Smooth muscle cell (in vitro differentiated cells): ENCODE data around the gene KCNJ8. TPM values are rescaled to one million over a fixed set of nuclear protein-coding genes. Genes with fewer than 3 reads are reported as not detected.

Source experiments
- DNase-seq: peaks from one replicate; lab custom pipeline; 2025; ENCODE audit not compliant: unreplicated experiment; lab: John Stamatoyannopoulos, UW
- H2AFZ ChIP-seq: fragments of 200-600 bp; sonication (generic); 2 replicates; pipeline ENCODE4 v1.6.0; 2016; ENCODE audit warnings: antibody characterized with exemption, low read depth, mild to moderate bottlenecking
- H3F3A ChIP-seq: fragments of 200-600 bp; sonication (generic); 2 replicates; pipeline ENCODE4 v1.6.0; 2017; ENCODE audit warnings: antibody characterized with exemption, low read depth
- H3K27ac ChIP-seq: fragments of 200-600 bp; sonication (generic); 2 replicates; pipeline ENCODE4 v1.5.1; 2016; ENCODE audit warnings: low read depth, mild to moderate bottlenecking
- H3K27me3 ChIP-seq: fragments of 200-600 bp; sonication (generic); 2 replicates; pipeline ENCODE4 v1.6.1; 2016; ENCODE audit warnings: low read depth, mild to moderate bottlenecking
- H3K36me3 ChIP-seq: fragments of 200-600 bp; sonication (generic); 2 replicates; pipeline ENCODE4 v1.5.1; 2016; ENCODE audit warnings: low read depth
- H3K4me1 ChIP-seq: fragments of 200-600 bp; sonication (generic); 2 replicates; pipeline ENCODE4 v1.5.1; 2016; ENCODE audit warnings: low read depth
- H3K4me2 ChIP-seq: fragments of 200-600 bp; sonication (generic); 2 replicates; pipeline ENCODE4 v1.6.0; 2016; ENCODE audit warnings: mild to moderate bottlenecking
- H3K4me3 ChIP-seq: fragments of 200-600 bp; sonication (generic); 2 replicates; pipeline ENCODE4 v1.5.1; 2016; ENCODE audit warnings: mild to moderate bottlenecking
- H3K79me2 ChIP-seq: fragments of 200-600 bp; sonication (generic); 2 replicates; pipeline ENCODE4 v1.6.0; 2016; ENCODE audit warnings: low read depth, mild to moderate bottlenecking
- H3K9ac ChIP-seq: fragments of 200-600 bp; sonication (generic); 2 replicates; pipeline ENCODE4 v1.6.0; 2016; ENCODE audit warnings: low read depth
- H3K9me3 ChIP-seq: fragments of 200-600 bp; sonication (generic); replicated peaks from 2 replicates; pipeline ENCODE4 v1.5.1; 2016; ENCODE audit warnings: low read depth
- H4K20me1 ChIP-seq: fragments of 200-600 bp; sonication (generic); 2 replicates; pipeline ENCODE4 v1.6.0; 2016; ENCODE audit warnings: low read depth
- WGBS: methylation state at CpG from one replicate; pipeline ENCODE4 v1.1.7; 2016; ENCODE audit warnings: low lambda C conversion rate; 5-methylcytosine and 5-hydroxymethylcytosine counted together
- polyA plus RNA-seq: library from polyadenylated mRNA; unstranded; fragments of >200 nt; fragmentation: Nextera tagmentation; extraction: Ambion mirVana; gene quantifications from 2 replicates; pipeline ENCODE4 v1.2.1, GENCODE V29; 2016
- total RNA-seq: library from RNA; depleted of rRNA; stranded (reverse); fragments of >200 nt; gene quantifications from 2 replicates; pipeline ENCODE4 v1.2.3, GENCODE V29; 2014
- TF ChIP-seq, protein P1 (sequence below): fragments of 200-600 bp; sonication (generic); IDR thresholded peaks from 2 replicates; pipeline ENCODE4 v1.5.1; 2017; ENCODE audit warnings: borderline replicate concordance, mild to moderate bottlenecking, antibody characterized with exemption; ENCODE audit not compliant: insufficient read depth, poor library complexity, severe bottlenecking

Gene KCNJ8
- total and polyA plus RNA-seq, 2 experiments from 2014 or later: not detected

DNA sequence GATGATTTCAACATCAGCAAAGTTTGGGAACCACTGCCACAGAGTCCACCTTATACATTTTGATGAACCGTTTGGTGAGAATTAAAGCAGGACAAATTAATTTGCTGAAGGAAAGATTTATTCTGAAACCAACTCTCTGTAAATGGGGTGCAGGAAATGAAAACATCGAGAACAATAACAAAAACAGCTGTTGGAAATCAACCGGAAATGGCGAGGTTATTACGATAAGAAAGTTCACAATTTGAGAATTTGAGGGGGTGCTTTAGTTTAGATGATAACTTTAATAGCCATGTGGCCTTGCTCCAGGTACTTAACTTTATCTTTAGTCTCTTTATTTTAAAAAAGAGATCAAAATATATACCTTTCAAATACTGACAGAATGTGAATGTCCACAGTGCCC is 56.7 kb downstream of the KCNJ8 start:
- no peak overlapping the region for H3K9ac ChIP-seq
- no peak for DNase-seq
- no peaks in the 10 kb centered on the region for H3F3A ChIP-seq
- TF ChIP-seq, protein P1, sequence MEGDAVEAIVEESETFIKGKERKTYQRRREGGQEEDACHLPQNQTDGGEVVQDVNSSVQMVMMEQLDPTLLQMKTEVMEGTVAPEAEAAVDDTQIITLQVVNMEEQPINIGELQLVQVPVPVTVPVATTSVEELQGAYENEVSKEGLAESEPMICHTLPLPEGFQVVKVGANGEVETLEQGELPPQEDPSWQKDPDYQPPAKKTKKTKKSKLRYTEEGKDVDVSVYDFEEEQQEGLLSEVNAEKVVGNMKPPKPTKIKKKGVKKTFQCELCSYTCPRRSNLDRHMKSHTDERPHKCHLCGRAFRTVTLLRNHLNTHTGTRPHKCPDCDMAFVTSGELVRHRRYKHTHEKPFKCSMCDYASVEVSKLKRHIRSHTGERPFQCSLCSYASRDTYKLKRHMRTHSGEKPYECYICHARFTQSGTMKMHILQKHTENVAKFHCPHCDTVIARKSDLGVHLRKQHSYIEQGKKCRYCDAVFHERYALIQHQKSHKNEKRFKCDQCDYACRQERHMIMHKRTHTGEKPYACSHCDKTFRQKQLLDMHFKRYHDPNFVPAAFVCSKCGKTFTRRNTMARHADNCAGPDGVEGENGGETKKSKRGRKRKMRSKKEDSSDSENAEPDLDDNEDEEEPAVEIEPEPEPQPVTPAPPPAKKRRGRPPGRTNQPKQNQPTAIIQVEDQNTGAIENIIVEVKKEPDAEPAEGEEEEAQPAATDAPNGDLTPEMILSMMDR: no peak
- H3K4me3 ChIP-seq: no peak overlapping the region
- no peak overlapping the region for H3K4me2 ChIP-seq
- H3K79me2 ChIP-seq: no peaks in the 10 kb centered on the region
- H3K36me3 ChIP-seq: no peaks in the 10 kb centered on the region
- H3K27me3 ChIP-seq: no peaks in the 10 kb centered on the region
- H3K9me3 ChIP-seq: no peaks in the 10 kb centered on the region
- H4K20me1 ChIP-seq: no peaks in the 10 kb centered on the region
- H3K4me1 ChIP-seq: no peaks in the 10 kb centered on the region
- no peak overlapping the region for H2AFZ ChIP-seq
- no peak overlapping the region for H3K27ac ChIP-seq
- 90% methylated on average over 5 of the region's 5 CpGs for WGBS

DNA sequence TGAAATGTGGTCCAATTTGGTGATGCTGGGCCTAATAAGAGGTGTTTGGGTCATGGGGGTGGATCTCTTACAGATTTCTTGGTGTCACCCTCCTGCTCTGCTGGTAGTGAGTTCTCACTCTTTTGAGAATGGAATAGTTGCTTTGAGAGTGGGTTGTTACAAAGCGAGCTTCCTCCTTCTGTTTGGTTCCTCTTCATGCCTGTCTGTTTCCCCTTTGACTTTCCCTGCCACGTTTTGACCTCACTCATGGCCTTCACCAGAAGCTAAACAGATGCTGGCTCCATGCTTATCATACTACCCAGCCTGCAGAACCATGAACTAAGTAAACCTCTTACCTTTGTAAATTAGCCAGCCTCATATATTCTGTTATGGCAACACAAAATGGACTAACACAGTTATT is 59.1 kb downstream of the KCNJ8 start:
- H3K4me1 ChIP-seq: no peaks in the 10 kb centered on the region
- H3F3A ChIP-seq: no peaks in the 10 kb centered on the region
- 71% methylated on average over 2 of the region's 2 CpGs for WGBS
- H3K27ac ChIP-seq: no peak overlapping the region
- no peaks in the 10 kb centered on the region for H3K36me3 ChIP-seq
- TF ChIP-seq, protein P1: no peak
- H3K9me3 ChIP-seq: no peaks in the 10 kb centered on the region
- no peak overlapping the region for H2AFZ ChIP-seq
- H3K9ac ChIP-seq: no peak overlapping the region
- no peaks in the 10 kb centered on the region for H3K79me2 ChIP-seq
- H3K4me3 ChIP-seq: no peak overlapping the region
- H4K20me1 ChIP-seq: no peaks in the 10 kb centered on the region
- no peak overlapping the region for H3K4me2 ChIP-seq
- DNase-seq: no peak
- no peaks in the 10 kb centered on the region for H3K27me3 ChIP-seq

Other genes with a start within 250 kb of the KCNJ8 start
- 0.40 and 0.49 TPM in 2 replicates for gene SPX, start 248.4 kb downstream of the KCNJ8 start, total RNA-seq
- 0.30 TPM in 1 of 2 replicates, not detected in the other for gene SPX, start 248.4 kb downstream of the KCNJ8 start, polyA plus RNA-seq
- not detected in 2 replicates for gene GYS2, start 169.9 kb downstream of the KCNJ8 start, total RNA-seq
- not detected in 2 replicates for gene GYS2, start 169.9 kb downstream of the KCNJ8 start, polyA plus RNA-seq
- gene LDHB, start 116.9 kb downstream of the KCNJ8 start, total RNA-seq: 328 and 414 TPM in 2 replicates
- 416 and 427 TPM in 2 replicates for gene LDHB, start 116.9 kb downstream of the KCNJ8 start, polyA plus RNA-seq
- 0.22 and 0.45 TPM in 2 replicates for gene ABCC9, start 166.7 kb upstream of the KCNJ8 start, total RNA-seq
- gene ABCC9, start 166.7 kb upstream of the KCNJ8 start, polyA plus RNA-seq: not detected in 2 replicates